GM11168 (cell line): ENCODE measurements around the gene CALHM2.

ENCODE experiments used
- in situ Hi-C: fragments of 300-500 bp; cut with MboI; formaldehyde crosslinking; loops from one replicate; pipeline ENCODE4 v1.12.0; 2022; ENCODE audit warnings: low sequenced_read_pairs; ENCODE audit not compliant: unreplicated experiment

Gene CALHM2

DNA sequence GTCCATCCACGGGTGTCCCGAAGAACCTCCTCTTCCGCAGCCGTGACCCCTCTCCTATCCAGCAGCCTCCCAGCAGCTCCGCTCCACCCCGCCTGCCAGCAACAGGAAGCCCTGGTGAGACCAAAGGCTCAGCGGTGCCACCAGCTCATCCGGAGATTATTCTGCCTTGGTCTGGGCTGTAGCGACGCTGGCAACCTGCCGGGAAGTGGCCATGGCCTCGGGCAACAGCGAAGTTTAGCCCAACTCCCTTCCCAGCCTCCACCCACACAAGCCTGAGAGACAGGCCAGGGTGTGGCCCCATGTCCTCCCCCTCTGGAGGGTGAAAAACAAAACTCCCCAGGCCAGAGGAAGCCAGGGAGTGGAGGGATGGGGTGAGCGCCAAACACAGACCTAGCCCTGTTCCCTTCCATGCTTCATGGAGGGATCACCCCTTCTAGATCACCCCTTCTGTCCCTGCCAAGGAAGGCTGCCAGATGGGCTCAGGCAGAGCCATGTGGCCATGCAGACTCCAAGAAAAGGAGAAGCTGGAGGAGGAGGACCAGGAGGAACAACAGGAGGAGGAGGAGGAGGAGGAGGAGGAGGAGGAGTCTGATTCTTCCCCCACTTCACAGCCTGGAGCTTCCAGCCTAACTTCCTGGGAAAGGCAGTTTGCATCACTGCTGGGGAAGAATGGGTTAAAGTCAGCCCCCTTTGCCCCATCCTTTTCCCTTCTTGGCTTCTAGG lies 918 bp downstream of the CALHM2 start:
- in situ Hi-C loops: no loop called here

GRCh38 chr10:103450201-103450695 lies 1.9 kb downstream of the CALHM2 start:
- in situ Hi-C loops: no loop called here

DNA sequence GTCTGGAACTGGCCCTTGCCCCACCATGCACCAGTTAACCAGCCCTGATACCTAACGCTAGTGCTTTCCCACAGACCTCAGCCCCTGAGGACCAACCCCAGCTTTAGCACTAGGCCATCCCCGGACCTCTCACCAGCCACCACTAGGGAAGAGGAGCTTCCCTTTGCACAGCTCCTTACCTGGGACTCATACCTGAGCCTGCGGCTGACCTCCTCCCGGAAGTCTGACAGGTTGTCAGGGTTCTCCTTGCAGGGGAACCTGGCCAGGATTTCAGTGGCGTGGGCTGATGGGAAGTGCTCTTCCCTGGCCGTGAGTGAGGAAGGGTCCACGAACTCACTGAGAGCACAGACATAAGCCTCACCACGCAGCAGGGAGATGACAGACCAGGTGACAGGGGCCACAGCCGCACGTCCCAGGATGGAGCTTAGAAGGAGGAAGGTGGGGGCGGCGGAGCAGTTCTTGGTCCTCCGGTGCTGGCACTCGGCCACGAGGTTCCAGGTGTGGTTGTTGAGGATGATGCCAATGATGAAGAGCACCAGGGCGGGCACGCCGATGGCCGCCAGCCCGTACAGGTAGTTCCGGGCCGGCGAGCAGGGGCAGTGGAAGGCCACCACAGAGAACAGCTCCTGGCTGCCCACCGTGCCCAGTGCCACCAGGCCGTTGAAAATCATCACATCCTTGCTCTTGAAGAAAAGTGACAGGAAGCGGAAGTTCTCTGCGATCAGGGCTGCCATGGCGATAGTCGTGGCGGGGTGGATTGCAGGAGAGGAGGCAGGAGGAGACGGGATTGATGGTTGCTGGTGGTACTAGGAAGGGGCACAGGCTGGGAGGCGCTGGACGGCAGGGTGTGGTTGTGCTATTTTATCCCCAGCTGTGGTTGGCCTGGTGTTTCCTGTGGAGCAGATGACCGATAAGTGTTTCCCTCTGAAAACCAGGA lies 2.7 kb downstream of the CALHM2 start:
- in situ Hi-C loops: no loop called here

GRCh38 chr10:103448746-103449145 lies 3.4 kb downstream of the CALHM2 start:
- in situ Hi-C loops: no loop called here

DNA sequence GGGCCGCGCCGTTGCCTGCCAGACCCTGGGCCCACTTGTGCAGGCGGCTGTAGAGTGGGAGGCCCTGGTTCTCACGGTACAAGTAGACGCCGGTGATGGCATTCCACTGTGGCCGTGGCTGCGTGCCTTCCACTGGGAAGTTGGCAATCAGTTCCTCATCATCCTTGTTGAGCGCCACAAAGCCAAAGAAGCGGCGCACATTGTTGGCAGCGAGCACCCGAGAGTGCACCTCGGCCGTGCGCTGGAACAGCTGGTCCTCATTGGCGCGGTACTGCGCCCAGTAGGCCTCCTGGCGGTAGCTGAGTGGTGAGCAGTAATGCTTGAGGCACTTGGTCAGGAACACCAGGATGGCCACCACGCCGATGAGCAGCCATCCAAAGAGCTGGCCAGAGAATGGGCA lies 5.0 kb downstream of the CALHM2 start:
- in situ Hi-C loops: no loop called here

DNA sequence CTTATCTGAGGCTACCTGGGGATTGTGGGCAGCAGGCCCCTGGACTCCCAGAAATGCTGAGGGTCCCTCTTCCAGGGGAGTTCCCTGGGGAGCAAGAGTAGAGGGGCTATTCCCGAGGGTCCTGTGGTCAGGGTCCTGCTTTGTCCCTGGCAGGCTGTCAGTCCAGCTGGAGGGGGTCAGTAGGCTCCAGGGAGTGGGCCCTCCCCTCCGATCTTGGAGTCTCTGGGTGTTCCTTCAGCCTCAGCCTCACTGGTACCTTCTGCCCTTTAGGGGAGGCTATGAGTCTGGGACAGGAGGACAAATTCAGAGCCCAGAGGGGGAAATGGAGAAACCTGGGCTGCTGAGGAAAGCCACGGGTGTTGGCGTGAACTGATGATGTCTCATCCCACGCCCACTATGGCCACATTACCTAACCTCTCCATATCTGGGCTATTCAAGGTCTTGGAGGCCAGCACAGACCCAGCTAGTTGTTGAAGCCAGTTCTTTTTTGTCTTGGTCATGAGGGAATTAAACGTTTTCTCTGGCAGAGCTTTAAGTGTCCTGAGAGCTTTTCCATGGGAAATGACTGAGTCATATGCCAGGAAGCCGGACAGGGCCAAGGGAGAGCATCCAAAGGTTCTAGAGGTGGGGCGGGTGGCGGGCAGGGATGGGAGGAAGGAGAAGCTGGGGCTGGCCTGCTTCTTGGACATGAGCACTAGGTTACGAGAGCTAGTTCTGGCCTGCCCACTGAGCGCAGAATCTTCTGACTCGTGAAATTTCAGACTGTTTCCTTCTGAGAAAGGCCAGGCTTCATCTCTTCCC lies 6.2 kb downstream of the CALHM2 start:
- in situ Hi-C loops: no loop called here

DNA sequence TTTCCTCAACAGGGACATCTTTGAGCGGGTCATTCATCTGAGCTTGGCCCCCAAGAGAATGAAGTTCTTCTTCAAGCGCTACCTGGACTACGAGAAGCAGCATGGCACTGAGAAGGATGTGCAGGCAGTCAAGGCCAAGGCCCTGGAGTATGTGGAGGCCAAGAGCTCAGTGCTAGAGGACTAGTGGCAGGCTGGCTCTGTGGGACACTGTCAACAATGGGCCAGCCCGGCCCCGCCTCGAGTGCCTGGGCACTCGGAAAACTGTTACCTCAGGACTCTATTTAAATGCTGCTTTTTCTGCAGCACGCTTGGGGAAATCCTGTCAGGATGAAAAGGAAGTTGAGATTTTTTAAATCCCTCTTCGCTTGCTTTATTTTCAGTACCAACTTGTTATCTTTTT lies 6.8 kb downstream of the CALHM2 start:
- in situ Hi-C loops: no loop called here

- in situ Hi-C loops: no loop called here
Measured at GRCh38 chr10:103444478-103444877, 7.7 kb downstream of the CALHM2 start.

- in situ Hi-C loops: no loop called here
Measured at GRCh38 chr10:103443475-103444185, 8.5 kb downstream of the CALHM2 start.

DNA sequence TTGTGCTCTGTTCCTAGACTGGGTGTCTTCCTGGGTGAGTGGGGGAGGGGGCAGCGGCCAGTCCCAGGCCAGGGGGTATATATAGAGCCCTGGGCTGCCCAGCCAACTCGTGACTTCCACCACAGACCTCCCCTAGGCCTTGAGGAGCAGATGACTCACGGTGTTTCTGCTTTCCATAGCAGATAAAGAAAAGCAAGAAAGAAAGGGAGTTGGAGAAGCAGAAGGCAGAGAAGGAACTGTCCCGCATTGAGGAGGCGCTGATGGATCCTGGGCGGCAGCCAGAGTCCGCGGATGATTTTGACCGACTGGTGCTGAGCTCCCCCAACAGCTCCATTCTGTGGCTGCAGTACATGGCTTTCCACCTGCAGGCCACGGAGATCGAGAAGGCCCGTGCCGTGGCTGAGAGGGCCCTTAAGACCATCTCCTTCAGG lies 10.1 kb downstream of the CALHM2 start:
- in situ Hi-C loops: no loop called here

GRCh38 chr10:103441611-103442010 lies 10.6 kb downstream of the CALHM2 start:
- in situ Hi-C loops: no loop called here

DNA sequence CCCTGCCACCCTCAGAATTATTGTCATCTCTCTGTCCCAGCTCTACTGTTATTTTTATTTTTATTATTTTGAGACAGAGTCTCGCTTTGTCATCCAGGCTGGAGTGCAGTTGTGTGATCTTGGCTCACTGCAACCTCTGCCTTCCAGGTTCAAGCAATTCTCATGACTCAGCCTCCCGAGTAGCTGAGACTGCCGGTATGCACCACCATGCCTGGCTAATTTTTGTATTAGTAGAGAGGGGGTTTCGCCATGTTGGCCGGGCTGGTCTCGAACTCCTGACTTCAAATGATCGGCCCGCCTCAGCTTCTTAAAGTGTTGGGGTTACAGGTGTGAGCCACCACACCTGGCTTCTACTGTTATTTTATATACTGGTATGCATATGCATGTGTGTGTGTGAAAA lies 11.0 kb downstream of the CALHM2 start:
- in situ Hi-C loops: no loop called here

- in situ Hi-C loops: no loop called here
Measured at GRCh38 chr10:103440416-103440815, 11.8 kb downstream of the CALHM2 start.

- in situ Hi-C loops: no loop called here
Measured at GRCh38 chr10:103439776-103440175, 12.4 kb downstream of the CALHM2 start.

DNA sequence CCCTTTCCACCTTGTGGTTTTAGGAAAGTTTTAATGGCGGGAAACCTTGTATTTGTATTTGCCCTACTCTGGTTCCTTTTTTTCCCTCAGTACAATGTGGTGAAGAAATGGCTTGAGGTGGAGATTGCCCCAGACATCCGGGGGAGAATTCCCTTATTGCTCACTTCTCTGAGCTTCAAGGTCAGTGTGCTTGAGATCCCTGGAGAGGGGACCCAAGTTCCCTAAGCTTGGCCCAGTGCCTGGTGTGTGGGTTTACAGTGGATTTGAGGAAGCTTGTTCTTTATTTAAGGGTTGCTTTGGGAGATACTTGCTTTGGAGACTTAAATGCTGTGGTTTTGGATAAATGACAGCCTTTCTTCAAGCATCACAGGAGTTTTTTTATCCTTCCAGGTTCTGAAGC lies 18.3 kb downstream of the CALHM2 start:
- in situ Hi-C loops: no loop called here

DNA sequence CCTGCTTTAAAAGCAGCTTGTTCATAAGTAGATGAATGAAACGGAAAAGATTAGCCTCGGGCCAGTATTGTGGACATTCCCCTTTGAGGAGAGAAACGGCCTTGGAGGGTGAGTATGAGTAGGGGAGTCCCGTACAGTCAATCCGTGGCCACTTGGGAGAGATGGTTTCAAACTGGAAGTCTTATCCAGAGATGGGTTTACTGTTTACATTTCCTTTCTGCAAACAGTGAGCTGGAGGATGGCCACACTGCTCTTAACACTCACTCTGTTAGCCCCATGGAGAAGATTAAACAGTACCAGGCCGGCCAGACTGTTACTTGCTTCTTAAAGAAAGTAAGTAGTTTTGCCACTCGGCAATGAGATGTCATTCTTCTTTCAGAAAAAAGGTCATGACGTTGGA lies 20.3 kb downstream of the CALHM2 start:
- in situ Hi-C loops: no loop called here

DNA sequence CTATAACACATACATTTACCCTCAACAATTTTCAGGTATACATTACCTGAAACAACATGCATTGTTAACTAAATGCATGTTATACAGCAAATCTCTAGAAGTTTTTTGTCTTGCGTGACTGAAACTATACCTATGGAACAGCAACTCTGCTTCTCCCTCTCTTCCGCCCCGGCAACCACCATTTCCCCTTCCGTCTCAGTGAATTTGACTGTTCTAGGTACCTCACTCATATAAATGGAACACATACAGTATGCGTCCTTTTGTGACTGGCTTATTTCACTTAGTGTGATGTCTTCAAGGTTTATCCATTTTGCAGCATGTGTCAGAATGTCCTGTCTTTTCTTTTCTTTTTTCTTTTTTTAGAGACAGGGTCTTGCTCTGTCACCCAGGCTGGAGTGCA lies 22.5 kb downstream of the CALHM2 start:
- in situ Hi-C loops: no loop called here

DNA sequence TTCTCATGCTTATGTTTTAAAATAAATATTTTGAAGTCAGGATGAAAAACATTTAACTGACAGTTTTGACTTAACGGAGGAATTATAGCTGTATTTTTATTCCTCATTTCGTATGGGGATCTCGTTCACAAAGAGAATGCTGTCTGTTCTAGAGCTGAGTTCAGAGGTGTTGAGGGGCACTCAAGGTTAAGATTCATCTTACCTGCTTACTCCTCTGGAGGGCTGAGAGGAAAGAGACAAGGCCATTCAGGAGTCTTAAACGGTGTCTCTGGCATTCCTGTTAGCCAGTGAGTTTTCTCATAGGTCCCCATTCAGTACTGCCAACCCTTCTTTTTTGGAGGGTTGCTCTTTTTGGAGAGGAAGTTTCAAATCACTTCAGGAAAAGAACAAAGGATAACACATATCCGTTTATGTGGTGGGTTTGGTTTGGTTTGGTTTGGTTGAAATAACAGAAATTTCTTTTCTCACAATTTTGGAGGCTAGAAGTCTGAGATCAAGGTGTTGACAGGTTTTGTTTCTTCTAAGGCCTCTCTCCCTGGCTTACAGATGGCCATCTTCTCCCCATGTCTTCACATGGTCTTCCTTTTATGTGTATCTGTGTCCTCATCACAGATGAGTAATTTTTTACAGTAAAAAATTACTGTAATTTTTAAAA lies 23.1 kb downstream of the CALHM2 start:
- in situ Hi-C loops: no loop called here

DNA sequence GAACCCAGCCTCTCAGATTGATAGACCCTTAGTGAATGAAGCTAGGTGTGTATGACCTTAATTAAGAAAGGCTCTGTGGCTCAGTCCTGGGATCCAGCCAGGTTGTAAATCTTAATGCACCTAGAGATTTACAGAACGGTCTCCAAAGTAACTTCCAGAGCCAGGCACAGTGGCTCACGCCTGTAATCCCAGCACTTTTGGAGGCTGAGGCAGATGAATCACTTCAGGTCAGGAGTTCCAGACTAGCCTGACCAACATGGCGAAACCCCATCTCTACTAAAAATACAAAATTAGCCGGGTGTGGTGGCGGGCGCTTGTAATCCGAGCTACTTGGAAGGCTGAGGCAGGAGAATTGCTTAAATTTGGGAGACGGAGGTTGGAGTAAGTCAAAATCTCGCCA lies 24.3 kb downstream of the CALHM2 start:
- in situ Hi-C loops: no loop called here
